Measurements from ENCODE around the gene DHX8. TPM values are rescaled to one million over a fixed set of nuclear protein-coding genes. Genes with fewer than 3 reads are reported as not detected.

Gene DHX8
- total RNA-seq, 3 donors from 2014 or later = 41.0 to 54.7 (median 46.9) TPM

DNA sequence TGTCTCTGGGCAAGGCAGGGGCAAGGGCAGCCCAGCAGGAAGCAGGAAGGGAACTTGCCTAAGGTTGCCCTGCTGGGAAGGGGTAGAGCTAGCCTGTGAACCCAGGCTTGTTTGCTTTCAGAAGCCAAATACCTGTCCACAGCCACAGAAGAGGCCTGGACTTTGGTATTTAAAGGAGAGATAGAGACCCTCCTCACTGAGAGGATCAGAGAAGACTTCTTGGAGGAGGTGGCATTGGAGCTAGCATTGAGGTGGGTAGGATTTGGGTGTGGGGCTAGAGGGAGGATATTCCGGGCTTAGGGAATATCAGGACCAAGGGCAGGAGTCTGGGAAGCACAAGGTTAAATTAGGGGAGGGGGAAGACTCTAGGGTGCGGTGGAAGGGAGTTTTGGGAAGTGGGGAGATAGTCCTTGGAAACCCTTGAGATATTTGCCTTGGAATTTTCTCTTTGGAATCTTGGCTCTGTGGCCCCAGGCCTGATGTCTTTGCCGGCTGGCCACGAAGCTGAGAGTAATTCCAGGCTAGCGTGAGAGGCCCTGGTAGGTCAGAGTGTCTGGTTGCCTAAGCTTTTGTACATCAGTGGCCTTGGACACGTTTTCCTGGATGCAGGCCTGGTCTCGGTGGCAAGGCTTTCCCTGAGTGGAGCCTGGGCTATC is 75.5 kb downstream of the DHX8 start:
- DNase-seq (no peak), ATAC-seq (no peak)
- no peaks in the 10 kb centered on the region for H3K36me3 ChIP-seq (ENCODE audit: low read depth)
- TF ChIP-seq, protein P1, sequence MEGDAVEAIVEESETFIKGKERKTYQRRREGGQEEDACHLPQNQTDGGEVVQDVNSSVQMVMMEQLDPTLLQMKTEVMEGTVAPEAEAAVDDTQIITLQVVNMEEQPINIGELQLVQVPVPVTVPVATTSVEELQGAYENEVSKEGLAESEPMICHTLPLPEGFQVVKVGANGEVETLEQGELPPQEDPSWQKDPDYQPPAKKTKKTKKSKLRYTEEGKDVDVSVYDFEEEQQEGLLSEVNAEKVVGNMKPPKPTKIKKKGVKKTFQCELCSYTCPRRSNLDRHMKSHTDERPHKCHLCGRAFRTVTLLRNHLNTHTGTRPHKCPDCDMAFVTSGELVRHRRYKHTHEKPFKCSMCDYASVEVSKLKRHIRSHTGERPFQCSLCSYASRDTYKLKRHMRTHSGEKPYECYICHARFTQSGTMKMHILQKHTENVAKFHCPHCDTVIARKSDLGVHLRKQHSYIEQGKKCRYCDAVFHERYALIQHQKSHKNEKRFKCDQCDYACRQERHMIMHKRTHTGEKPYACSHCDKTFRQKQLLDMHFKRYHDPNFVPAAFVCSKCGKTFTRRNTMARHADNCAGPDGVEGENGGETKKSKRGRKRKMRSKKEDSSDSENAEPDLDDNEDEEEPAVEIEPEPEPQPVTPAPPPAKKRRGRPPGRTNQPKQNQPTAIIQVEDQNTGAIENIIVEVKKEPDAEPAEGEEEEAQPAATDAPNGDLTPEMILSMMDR (IDR thresholded peaks at IDR 0.05) = no peak
- peaks cover 15% of the 10 kb centered on the region for H3K4me1 ChIP-seq (ENCODE audit: low read depth)
- no peaks in the 10 kb centered on the region for H3K9me3 ChIP-seq
- intact Hi-C loops (cut with DNase I, micrococcal nuclease) = no loop called here
- no peak overlapping the region for H3K4me3 ChIP-seq

DNA sequence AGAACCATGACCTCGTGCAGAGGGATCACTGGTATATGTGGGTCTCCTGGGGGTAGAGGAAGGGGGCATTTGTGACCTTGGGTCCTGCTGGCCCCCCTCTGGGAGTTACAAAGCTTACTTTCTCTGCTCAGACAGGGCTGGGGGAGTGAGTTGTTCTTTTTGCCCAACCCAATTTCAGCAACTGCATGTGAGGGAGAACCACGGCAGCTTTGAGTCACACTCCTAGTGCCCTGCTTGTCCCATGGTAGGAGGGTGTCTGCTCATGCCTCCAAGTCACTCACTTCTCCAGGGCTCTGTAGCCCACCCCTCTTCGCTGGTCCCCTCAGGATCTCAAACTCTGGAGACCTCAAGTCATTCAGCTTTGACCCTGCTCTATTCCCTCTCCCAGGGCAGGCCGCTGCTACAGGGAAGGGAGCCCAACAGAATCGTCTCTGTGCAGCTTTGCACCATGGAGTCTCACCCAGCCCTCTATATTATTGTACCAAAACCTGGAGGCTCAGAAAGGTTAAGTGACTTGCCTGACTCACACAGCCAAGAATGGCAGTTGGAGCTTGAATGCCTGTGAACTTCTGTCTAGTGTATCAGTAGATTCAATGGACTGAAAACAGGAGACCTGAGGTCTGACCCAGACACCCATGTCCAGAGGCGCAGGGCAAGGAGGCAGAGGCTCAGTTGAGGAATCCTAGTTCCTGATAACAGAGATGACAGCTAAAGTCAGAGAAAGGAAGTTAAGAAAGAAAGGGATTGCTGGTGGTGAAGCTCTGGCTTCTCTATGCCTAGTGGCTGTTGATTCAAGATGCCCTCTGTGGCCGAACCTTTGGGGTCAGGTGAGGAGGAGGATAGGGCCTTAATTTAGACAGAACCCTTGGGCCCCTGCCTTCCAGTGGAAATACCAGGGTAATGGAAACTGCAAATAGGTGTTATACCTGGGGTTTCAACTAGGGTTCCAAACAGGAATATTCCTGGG is 77.0 kb downstream of the DHX8 start:
- Histone ChIP-seq H3K9me3 (no peaks in the 10 kb centered on the region), H3K4me3 (no peak overlapping the region), H3K36me3 (ENCODE audit: low read depth) (no peaks in the 10 kb centered on the region), H3K4me1 (ENCODE audit: low read depth) (peaks cover 3% of the 10 kb centered on the region)
- intact Hi-C loops (cut with DNase I, micrococcal nuclease) = no loop called here
- TF ChIP-seq, protein P1 (IDR thresholded peaks at IDR 0.05) = no peak
- DNase-seq = no peak
- no peak for ATAC-seq

DNA sequence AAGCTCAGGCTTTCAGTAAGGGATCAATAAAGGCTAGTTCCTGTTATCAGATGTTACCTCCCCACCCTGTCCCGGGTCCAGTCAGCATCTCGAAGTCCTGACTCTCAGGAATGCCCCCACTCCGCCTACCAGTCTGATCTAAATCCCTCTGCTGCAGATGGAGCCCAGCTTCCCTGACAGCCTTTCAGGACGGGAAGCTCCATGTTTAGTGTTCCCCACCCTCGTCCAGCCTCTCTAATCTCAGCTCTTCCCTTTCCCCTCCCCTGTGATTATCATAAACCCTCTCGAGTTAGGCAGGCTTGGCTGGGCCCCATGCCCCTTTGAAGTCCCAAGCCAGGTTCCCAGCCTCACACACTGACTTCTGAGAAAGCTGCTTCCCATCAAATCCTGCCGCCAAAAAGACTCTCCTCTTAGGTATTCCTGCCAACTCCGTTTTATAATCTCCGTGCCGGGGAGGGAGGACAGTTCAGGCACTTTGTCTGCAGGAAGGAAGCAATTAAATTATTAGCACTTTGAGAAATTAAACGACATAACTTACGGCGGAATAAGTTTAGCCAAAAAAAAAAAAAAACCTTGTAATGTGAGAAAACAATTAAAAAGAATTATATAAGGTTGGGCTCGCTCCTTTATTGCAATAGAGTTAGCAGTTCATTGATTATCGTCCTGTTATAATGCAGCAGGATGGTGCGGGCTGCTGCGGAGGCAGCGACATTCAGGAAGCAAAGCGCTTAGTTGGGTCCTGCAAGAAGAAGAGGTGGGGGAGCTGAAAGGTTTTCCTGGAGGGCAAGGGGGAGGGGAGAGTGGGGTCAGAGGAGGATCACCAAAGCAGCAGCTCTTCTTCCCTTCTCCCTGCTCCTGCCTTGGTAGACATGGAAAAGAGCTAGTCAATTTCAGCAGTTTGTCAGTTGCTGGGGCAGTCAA is 79.2 kb downstream of the DHX8 start:
- Histone ChIP-seq H3K4me1 (ENCODE audit: low read depth) (peaks cover 3% of the 10 kb centered on the region), H3K4me3 (no peak overlapping the region), H3K9me3 (no peaks in the 10 kb centered on the region), H3K36me3 (ENCODE audit: low read depth) (no peaks in the 10 kb centered on the region)
- peak; percentile 12 for ATAC-seq
- intact Hi-C loops (cut with DNase I, micrococcal nuclease) = no loop called here
- TF ChIP-seq, protein P1 (IDR thresholded peaks at IDR 0.05) = no peak
- no peak for DNase-seq

DNA sequence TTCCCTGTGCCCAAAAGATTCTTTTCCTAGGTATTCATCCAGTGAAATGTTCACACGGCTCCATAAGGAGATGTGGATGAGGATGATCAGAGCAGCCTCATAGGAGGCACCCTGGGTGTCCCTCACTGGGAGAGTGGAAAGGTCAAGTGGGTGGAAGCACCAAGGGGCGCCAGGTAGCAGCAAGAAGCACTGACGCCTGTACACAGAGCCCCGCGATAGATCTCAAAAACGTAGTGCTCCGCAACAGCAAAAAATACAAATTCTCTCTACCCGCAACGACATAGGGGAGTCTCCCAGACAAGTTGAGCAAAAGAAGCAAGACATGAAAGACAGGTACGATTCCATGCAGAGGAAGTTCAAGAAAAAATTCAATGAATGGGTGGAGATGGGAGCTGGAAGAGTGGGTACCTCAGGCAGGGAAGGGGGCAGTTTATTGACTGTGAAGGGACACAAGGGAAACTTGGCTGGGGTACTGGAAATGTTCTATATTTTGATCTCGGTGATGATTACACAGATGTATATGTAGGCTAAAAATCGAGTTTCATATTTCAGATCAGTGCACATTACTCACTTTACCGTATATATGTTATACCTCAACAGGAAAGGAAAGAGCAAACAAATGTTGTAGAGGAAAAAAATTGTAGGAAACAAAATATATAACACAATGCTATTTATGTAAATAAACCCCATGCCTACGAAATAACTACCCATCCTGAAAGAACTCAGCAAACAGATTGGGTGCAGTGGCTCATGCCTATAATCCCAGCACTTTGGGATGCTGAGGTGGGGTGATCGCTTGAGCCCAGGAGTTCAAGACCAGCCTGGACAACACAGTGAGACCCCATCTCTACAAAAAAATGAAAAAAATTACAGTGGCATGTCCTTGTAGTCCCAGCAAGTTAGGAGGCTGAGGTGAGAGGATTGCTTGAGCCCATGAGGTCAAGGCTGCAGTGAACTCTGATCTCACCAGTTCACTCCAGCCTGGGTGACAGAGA is 80.1 kb downstream of the DHX8 start:
- intact Hi-C loops (cut with DNase I, micrococcal nuclease) = no loop called here
- DNase-seq (no peak), ATAC-seq (no peak)
- Histone ChIP-seq H3K4me1 (ENCODE audit: low read depth) (peaks cover 3% of the 10 kb centered on the region), H3K4me3 (no peak overlapping the region), H3K36me3 (ENCODE audit: low read depth) (no peaks in the 10 kb centered on the region), H3K9me3 (no peaks in the 10 kb centered on the region)
- TF ChIP-seq, protein P1 (IDR thresholded peaks at IDR 0.05) = no peak
